Measurements from ENCODE around the gene AMELY. TPM values are rescaled to one million over a fixed set of nuclear protein-coding genes. Genes with fewer than 3 reads are reported as not detected.

AMELY gene
- not detected in 5 replicates for total RNA-seq (2022; extraction: Qiagen RNA extraction)

GRCh38 chrY:6911253-6911881 lies at the start of gene AMELY:
AMELY (minus strand) TSS chrY:6911752; CDS start chrY:6872608, 39,144 bp downstream.

GRCh38 chrY:6910372-6911252 lies 940 bp downstream of the AMELY start, which contains the start of gene TBL1Y:
TBL1Y (plus strand) TSS chrY:6910697; CDS start chrY:7025085, 114,388 bp downstream.

Other genes starting within 250 kb of the AMELY start
- not detected in 5 replicates for gene TBL1Y, start 1.1 kb downstream of the AMELY start, total RNA-seq (2022; extraction: Qiagen RNA extraction)